GM13976 (cell line): ENCODE measurements around the gene TRIP6.

ENCODE experiments used
- DNase-seq: peaks from one replicate; pipeline ENCODE4 v3.0.0; 2012; ENCODE audit warnings: low spot score
- in situ Hi-C: fragments of 300-500 bp; cut with MboI; formaldehyde crosslinking; loops from one replicate; pipeline ENCODE4 v1.12.0; 2022; ENCODE audit warnings: low sequenced_read_pairs, mixed read lengths, inconsistent platforms; ENCODE audit not compliant: unreplicated experiment
- TF ChIP-seq, protein P1 (sequence below): IDR thresholded peaks from 2 replicates; pipeline ENCODE4 v1.5.1; 2012; ENCODE audit warnings: borderline replicate concordance, mild to moderate bottlenecking; ENCODE audit not compliant: insufficient read depth; ENCODE audit errors: extremely low read depth, missing control alignments, control extremely low read depth

TRIP6 gene

GRCh38 chr7:100827330-100828226, 39.6 kb upstream of the TRIP6 start, which contains the start of gene EPHB4:
Gene EPHB4 (minus strand): TSS chr7:100827523. CDS start chr7:100827030, 493 bp downstream.
- TF ChIP-seq, protein P1, sequence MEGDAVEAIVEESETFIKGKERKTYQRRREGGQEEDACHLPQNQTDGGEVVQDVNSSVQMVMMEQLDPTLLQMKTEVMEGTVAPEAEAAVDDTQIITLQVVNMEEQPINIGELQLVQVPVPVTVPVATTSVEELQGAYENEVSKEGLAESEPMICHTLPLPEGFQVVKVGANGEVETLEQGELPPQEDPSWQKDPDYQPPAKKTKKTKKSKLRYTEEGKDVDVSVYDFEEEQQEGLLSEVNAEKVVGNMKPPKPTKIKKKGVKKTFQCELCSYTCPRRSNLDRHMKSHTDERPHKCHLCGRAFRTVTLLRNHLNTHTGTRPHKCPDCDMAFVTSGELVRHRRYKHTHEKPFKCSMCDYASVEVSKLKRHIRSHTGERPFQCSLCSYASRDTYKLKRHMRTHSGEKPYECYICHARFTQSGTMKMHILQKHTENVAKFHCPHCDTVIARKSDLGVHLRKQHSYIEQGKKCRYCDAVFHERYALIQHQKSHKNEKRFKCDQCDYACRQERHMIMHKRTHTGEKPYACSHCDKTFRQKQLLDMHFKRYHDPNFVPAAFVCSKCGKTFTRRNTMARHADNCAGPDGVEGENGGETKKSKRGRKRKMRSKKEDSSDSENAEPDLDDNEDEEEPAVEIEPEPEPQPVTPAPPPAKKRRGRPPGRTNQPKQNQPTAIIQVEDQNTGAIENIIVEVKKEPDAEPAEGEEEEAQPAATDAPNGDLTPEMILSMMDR: no peak
- DNase-seq: peak; percentile 31
- in situ Hi-C loops: no loop called here

DNA sequence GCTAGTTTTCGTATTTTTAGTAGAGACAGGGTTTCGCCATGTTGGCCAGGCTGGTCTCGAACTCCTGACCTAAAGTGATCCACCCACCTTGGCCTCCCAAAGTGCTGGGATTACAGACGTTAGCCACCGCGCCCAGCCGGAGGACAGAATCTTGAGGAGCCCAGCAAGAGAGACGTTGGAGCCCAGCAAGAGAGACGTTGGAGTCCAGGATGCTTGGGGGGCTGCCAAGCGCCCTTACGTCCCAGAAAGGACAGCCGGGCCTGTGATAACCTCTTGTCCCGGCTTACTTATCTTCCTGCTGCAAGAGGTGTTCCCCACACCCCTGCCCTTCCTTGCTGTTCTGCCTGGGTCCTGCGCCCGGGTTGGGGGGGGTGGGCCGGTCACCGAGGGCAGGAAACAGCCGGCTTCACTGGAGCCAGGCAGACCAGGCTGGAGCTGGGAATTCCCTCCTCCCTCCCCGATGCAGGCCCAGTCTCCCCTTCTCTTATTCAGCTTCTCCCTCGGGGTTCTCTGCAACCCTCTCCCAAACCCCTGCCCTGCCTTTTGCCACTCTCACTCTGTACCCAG, 38.0 kb upstream of the TRIP6 start:
- peak; percentile 15 for DNase-seq
- in situ Hi-C loops: no loop called here
- TF ChIP-seq, protein P1: no peak

DNA sequence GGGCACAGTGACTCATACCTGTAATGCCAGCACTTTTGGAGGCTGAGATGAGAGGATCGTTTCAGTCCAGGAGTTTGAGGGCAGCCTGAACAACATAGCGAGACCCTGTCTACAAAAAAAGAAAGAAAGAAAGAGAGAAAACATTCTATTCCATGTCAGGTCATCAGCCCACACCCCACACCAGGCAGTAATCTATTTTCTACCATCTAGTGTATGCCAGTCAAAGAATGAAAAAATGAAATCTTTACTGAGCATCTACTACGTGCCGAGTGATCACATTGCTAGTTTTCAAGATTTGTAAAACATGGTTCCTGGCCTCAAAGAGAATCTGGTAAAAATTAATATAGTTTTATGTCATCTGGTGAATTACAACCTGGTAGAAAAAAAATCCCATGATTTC, 36.8 kb upstream of the TRIP6 start:
- in situ Hi-C loops: no loop called here
- TF ChIP-seq, protein P1: no peak
- peak; percentile 2 for DNase-seq

- DNase-seq: no peak
- TF ChIP-seq, protein P1: no peak
- in situ Hi-C loops: no loop called here
Observed at GRCh38 chr7:100832281-100832633, 34.9 kb upstream of the TRIP6 start.

GRCh38 chr7:100835903-100836811, 31.0 kb upstream of the TRIP6 start:
- in situ Hi-C loops: no loop called here
- DNase-seq: no peak

DNA sequence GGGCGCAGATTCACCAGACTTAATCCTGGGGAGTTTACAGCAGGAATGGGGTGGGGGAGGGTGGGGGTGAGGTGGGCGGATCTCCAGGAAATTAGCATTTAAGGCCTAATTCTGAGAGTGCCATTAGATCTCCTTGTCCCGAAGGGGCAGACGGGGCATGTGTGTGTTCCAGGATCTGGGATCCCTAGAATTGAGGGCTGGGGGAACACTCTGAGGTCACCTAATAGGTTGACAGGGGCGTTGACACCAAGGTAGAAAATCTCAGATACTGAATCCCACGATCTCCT, 30.4 kb upstream of the TRIP6 start:
- in situ Hi-C loops: no loop called here
- TF ChIP-seq, protein P1: no peak
- DNase-seq: no peak

More at GRCh38 chr7:100835903-100836811, 31.0 kb upstream of the TRIP6 start:
- TF ChIP-seq, protein P1: no peak
